Sigmoid colon (tissue), 4 donors: ENCODE measurements around the gene GLP1R.

Source experiments
- POLR2AphosphoS5 ChIP-seq, 4 donors: sonication (generic); formaldehyde crosslinking; IDR thresholded peaks; one replicate each; pipeline ENCODE4 v1.6.1; 2017; ENCODE audit warnings: antibody characterized with exemption in 4 of 4
- TF ChIP-seq, protein P1 (sequence below), 4 experiments: fragments of 450-650 bp in 3 of 4; fragments of 200-600 bp in 1 of 4; IDR thresholded peaks; one replicate each; pipeline ENCODE4 v1.5.1; 2016 to 2019; ENCODE audit warnings: antibody characterized with exemption in 4 of 4, mild to moderate bottlenecking in 3 of 4, moderate library complexity in 2 of 4

DNA sequence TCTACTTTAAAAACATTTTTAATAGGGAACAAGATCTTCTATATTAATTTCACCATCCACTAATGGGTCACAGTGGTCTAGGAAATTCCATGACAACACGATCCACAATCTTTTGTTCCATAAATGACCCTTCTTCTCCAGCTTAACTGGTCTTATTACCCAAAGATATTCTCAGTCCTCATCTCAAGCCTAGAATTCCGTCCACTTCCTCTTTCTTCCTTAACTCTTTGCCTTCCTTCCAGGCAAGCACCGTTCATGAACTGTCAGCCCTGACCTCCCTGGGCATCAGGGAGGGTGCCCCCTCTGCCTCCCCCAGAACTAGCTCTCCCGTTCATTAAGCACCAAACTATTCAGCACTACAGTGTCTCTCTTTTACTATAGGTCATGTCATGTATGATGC, 58.5 kb downstream of the GLP1R start:
- TF ChIP-seq, protein P1, sequence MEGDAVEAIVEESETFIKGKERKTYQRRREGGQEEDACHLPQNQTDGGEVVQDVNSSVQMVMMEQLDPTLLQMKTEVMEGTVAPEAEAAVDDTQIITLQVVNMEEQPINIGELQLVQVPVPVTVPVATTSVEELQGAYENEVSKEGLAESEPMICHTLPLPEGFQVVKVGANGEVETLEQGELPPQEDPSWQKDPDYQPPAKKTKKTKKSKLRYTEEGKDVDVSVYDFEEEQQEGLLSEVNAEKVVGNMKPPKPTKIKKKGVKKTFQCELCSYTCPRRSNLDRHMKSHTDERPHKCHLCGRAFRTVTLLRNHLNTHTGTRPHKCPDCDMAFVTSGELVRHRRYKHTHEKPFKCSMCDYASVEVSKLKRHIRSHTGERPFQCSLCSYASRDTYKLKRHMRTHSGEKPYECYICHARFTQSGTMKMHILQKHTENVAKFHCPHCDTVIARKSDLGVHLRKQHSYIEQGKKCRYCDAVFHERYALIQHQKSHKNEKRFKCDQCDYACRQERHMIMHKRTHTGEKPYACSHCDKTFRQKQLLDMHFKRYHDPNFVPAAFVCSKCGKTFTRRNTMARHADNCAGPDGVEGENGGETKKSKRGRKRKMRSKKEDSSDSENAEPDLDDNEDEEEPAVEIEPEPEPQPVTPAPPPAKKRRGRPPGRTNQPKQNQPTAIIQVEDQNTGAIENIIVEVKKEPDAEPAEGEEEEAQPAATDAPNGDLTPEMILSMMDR (IDR thresholded peaks at IDR 0.05) = no peak
- no peak for TF ChIP-seq POLR2AphosphoS5 (IDR thresholded peaks at IDR 0.05)
